Left lung (tissue), 10 donors: ENCODE measurements around the gene MED26. TPM values are rescaled to one million over a fixed set of nuclear protein-coding genes. Genes with fewer than 3 reads are reported as not detected.

Experiments used
- ATAC-seq: fragments of 200-7000 bp; cut with Tn5 transposase; one replicate; pipeline ENCODE4 v1.9.1; 2020; ENCODE audit warnings: moderate library complexity
- DNase-seq, 4 donors: peaks; one replicate each; pipeline ENCODE4 v3.0.0-alpha.2; 2013 to 2020
- H3K27ac ChIP-seq, 2 donors: fragments of 200-600 bp; sonication (generic) in 1 of 2; one replicate each; pipeline versions ENCODE4 v1.5.0 to v1.8.0; 2020 to 2021
- H3K27me3 ChIP-seq, 2 donors: fragments of 200-600 bp; sonication (generic) in 1 of 2; one replicate each; pipeline versions ENCODE4 v1.5.0 to v1.8.0; 2020 to 2021
- H3K36me3 ChIP-seq, 2 donors: fragments of 200-600 bp; sonication (generic) in 1 of 2; one replicate each; pipeline versions ENCODE4 v1.5.0 to v1.8.0; 2020 to 2021
- H3K4me1 ChIP-seq, 2 donors: fragments of 200-600 bp; one replicate each; pipeline ENCODE4 v1.8.0; 2021
- H3K4me3 ChIP-seq, 2 donors: fragments of 200-600 bp; sonication (generic) in 1 of 2; one replicate each; pipeline versions ENCODE4 v1.5.0 to v1.8.0; 2020 to 2021; ENCODE audit warnings: mild to moderate bottlenecking in 1 of 2
- H3K9me3 ChIP-seq, 2 donors: fragments of 200-600 bp; sonication (generic) in 1 of 2; one replicate each; pipeline versions ENCODE4 v1.5.0 to v1.8.0; 2020 to 2021
- intact Hi-C, 2 donors: fragments of 100-400 bp; cut with DNase I; formaldehyde crosslinking; loops; one replicate each; pipeline versions ENCODE4 v1.11.2 to v1.14.2; 2022
- polyA plus RNA-seq, 6 donors: library from polyadenylated mRNA; unstranded; fragments of 120-200 nt; gene quantifications; one replicate each; pipeline ENCODE4 v1.2.1, GENCODE V29; 2013; ENCODE audit not compliant: insufficient read length in 6 of 6
- total RNA-seq, 2 donors: library from RNA; stranded (reverse); fragmentation: NEBNext Ultra II Directional; extraction: Animal tissue kit (Norgen Biotek cat#: 25700); gene quantifications; one replicate each; pipeline ENCODE4 v1.2.1, GENCODE V29; 2021
- TF ChIP-seq, protein P1 (sequence below), 2 donors: fragments of 200-600 bp; sonication (generic) in 1 of 2; IDR thresholded peaks; one replicate each; pipeline versions ENCODE4 v1.5.0 to v1.8.0; 2021; ENCODE audit warnings: antibody characterized with exemption in 2 of 2
- donor health status: DM: no; HTN: yes; CAD: no.
- donor health status: DM: no; HTN: no; CAD: no.

Gene MED26
- total and polyA plus RNA-seq, 8 donors: 7.0 to 10.3 (median 8.8) TPM

DNA sequence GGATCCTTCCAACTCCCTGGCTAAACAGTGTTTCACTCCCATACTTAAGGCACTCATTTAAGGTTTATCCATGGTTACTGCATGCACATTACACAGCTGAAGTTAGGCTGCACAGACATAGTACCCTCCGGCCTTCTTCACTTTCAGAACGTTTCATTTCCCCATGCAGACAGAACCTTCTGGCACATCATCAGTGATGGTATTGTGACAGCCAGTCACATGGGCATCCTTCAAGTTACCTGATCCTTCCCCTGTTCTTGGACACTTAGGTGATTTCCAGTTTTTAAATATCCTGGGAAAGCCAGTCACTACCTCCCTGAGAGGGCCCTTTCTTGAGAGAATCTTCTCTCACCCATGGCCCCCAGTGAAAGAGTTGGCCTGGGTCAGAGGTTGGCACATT lies 22.8 kb upstream of the MED26 start:
- Histone ChIP-seq H3K4me3 (no peak overlapping the region), H3K27me3 (no peaks in the 10 kb centered on the region), H3K36me3 (peaks cover 0 to 88% of the 10 kb centered on the region in 2 donors), H3K4me1 (peaks cover 0 to 17% of the 10 kb centered on the region in 2 donors), H3K27ac (no peak overlapping the region), H3K9me3 (no peaks in the 10 kb centered on the region)
- DNase-seq: no peak
- TF ChIP-seq, protein P1, sequence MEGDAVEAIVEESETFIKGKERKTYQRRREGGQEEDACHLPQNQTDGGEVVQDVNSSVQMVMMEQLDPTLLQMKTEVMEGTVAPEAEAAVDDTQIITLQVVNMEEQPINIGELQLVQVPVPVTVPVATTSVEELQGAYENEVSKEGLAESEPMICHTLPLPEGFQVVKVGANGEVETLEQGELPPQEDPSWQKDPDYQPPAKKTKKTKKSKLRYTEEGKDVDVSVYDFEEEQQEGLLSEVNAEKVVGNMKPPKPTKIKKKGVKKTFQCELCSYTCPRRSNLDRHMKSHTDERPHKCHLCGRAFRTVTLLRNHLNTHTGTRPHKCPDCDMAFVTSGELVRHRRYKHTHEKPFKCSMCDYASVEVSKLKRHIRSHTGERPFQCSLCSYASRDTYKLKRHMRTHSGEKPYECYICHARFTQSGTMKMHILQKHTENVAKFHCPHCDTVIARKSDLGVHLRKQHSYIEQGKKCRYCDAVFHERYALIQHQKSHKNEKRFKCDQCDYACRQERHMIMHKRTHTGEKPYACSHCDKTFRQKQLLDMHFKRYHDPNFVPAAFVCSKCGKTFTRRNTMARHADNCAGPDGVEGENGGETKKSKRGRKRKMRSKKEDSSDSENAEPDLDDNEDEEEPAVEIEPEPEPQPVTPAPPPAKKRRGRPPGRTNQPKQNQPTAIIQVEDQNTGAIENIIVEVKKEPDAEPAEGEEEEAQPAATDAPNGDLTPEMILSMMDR (IDR thresholded peaks at IDR 0.05): no peak
- intact Hi-C loops: no loop called here
- ATAC-seq: no peak

DNA sequence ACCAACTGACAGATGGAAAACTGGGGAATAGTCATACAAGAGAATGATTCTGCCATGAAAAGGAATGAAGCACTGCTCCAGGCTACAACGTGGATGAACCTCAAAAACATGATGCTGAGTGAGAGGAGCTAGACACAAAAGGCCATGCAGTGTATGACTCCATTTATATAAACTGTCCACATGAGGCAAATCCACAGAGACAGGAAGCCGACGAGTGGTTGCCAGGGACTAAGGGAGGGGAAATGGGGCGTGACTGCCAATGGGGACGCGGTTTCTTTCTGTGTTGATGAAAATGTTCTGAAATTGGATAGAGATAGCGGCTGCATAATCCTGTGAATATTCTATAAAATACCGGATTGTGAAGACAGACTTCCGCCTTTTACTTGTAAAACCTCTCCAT lies 21.7 kb upstream of the MED26 start:
- DNase-seq: no peak
- TF ChIP-seq, protein P1 (IDR thresholded peaks at IDR 0.05): no peak
- H3K4me1 ChIP-seq: peaks cover 0 to 17% of the 10 kb centered on the region in 2 donors
- H3K9me3 ChIP-seq: no peaks in the 10 kb centered on the region
- intact Hi-C loops: no loop called here
- peak; percentile 24 for ATAC-seq
- H3K27me3 ChIP-seq: no peaks in the 10 kb centered on the region
- H3K4me3 ChIP-seq: no peak overlapping the region
- H3K36me3 ChIP-seq: peaks cover 0 to 88% of the 10 kb centered on the region in 2 donors
- peak overlapping the region in 1 of 2 donors; percentile 30 for H3K27ac ChIP-seq

DNA sequence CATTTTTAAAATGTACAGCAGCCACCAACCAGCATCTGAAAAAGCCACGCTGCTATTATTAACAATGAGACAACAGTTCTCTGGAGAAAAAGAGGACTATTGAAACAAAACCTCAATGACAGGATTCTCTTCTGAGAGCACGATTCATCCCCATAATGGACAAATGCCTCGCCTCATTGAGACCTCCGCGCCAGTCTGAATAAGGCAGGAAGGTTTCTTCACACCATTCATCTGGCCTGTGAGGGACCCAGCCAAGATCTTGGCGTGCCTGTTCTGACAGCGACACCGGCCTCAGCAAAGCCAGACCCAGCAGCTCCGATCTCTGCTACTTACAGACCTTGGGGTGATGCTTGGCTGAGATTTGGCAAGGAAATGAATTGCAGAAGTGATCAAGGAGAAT lies 17.1 kb upstream of the MED26 start:
- ATAC-seq: no peak
- intact Hi-C loops: no loop called here

DNA sequence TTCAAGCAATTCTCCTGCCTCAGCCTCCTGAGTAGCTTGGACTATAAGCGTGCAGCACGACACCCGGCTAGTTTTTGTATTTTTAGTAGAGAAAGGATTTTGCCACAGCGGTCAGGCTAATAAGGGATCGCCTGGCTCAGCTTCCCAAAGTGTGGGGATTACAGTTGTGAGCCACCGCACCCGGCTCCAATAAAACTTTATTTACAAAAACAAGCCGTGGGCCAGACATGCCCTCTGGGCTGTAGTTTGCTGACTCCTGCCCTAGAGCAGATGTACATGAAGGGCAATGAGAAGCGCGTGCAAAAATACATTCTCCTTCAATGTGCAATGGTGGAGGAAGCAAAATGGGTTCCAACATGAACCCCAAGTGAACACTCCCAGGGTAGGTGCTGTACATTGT lies 13.7 kb upstream of the MED26 start:
- TF ChIP-seq, protein P1 (IDR thresholded peaks at IDR 0.05): no peak
- no peak for ATAC-seq
- peaks cover 0 to 99% of the 10 kb centered on the region in 2 donors for H3K36me3 ChIP-seq
- H3K4me1 ChIP-seq: no peaks in the 10 kb centered on the region
- no peak overlapping the region for H3K27ac ChIP-seq
- no peaks in the 10 kb centered on the region for H3K9me3 ChIP-seq
- DNase-seq: no peak
- H3K27me3 ChIP-seq: no peaks in the 10 kb centered on the region
- intact Hi-C loops: no loop called here
- no peak overlapping the region for H3K4me3 ChIP-seq

More for the DNA sequence above, 17.1 kb upstream of the MED26 start:
- H3K27ac ChIP-seq: no peak overlapping the region
- no peak for DNase-seq
- H3K4me1 ChIP-seq: peaks cover 0 to 7% of the 10 kb centered on the region in 2 donors
- no peaks in the 10 kb centered on the region for H3K9me3 ChIP-seq
- TF ChIP-seq, protein P1 (IDR thresholded peaks at IDR 0.05): no peak
- peaks cover 0 to 92% of the 10 kb centered on the region in 2 donors for H3K36me3 ChIP-seq
- no peaks in the 10 kb centered on the region for H3K27me3 ChIP-seq
- no peak overlapping the region for H3K4me3 ChIP-seq

DNA sequence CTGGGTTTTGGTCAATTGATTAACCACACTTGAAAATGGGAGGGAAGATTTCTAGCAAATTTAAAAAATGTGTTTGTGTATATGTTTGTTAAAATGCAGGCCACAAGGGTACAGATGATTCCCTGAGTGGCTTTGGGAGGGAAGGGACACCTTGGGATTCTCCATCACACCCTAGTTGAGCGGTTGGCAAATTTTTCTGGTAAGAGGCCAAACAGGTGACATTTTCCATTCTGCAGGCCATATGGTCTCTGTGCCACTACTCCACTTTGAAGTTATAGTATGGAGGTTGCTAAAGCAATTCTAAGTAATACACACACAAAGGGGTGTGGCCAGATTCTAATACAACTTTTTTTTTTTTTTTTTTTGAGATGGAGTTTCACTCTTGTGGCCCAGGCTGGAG lies 12.9 kb upstream of the MED26 start:
- H3K36me3 ChIP-seq: peaks cover 0 to 99% of the 10 kb centered on the region in 2 donors
- TF ChIP-seq, protein P1 (IDR thresholded peaks at IDR 0.05): no peak
- no peak for ATAC-seq
- no peaks in the 10 kb centered on the region for H3K4me1 ChIP-seq
- no peak overlapping the region for H3K4me3 ChIP-seq
- no peak for DNase-seq
- H3K27me3 ChIP-seq: no peaks in the 10 kb centered on the region
- no peak overlapping the region for H3K27ac ChIP-seq
- intact Hi-C loops: no loop called here
- no peaks in the 10 kb centered on the region for H3K9me3 ChIP-seq
